Activated CD4-positive, alpha-beta T cell treated with anti-CD3 and anti-CD28 coated beads, Interleukin-2, amount 50 U/mL, for 1 hour (primary cell): ENCODE results near the gene NR0B1.

Experiments
- DNase-seq: peaks from one replicate; pipeline ENCODE4 v3.0.0-alpha.2; 2020

NR0B1 gene

DNA sequence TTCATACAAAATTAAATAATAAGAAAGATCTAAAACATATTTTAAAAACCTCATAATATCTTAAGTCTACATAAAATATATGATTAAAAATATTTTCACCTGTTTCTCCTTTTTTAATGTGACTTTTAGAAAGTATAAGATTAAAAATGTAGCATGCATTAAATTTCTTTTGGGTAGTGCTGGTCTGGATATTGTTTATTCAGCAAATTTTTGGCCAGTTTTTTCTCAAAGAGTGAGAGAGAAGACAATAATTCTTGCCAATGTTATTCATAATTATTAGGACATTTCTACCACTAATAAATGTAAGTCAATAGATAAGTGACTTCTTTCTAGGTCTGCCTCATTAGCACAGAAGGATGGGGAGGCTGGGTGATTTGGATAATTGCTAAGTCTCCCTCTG is 48.2 kb downstream of the NR0B1 start:
- no peak for DNase-seq

DNA sequence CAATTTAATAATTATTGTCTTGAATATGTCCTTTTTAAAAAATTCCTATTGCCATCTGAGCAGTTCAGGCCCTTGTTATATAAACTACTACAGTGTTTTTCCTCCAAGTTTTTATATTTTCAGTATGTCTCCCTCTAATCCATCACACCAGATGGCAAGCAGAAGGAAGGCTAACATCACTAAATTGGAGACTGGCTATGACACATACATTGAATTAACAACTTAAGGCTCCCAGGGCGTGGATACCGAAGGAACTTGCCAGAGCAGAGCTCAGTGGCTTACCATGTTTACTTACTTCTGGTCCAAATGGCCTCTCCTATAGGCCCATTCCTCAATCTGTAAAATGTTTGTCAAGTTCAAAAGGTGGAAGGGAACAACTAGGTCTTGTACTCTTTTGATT is 49.3 kb downstream of the NR0B1 start:
- no peak for DNase-seq
